Mesendoderm (in vitro differentiated cells): ENCODE measurements around the gene KSR2.
A peak's percentile ranks its signal among the peaks of the same experiment; 100 is the strongest.
"Not testable (repeated sequence)": the region's sequence is repeated elsewhere in the genome, so short reads cannot be mapped to it uniquely, and the experiment has no call there.

Experiments used
- DNase-seq: peaks from one replicate; pipeline ENCODE4 v3.0.0; 2013
- H2AK5ac ChIP-seq: 2 replicates; pipeline ENCODE4 v1.6.1; 2013; ENCODE audit warnings: low read length, inconsistent platforms
- H2BK120ac ChIP-seq: 2 replicates; pipeline ENCODE4 v1.6.1; 2013; ENCODE audit warnings: low read depth, mild to moderate bottlenecking, low read length, moderate library complexity, mixed read lengths
- H2BK15ac ChIP-seq: replicated peaks from 2 replicates; pipeline ENCODE4 v1.6.1; 2013; ENCODE audit warnings: low read depth, mild to moderate bottlenecking, moderate library complexity
- H2BK5ac ChIP-seq: 2 replicates; pipeline ENCODE4 v1.6.1; 2013; ENCODE audit warnings: low read length, inconsistent platforms
- H3K18ac ChIP-seq: 2 replicates; pipeline ENCODE4 v1.6.1; 2013; ENCODE audit warnings: mild to moderate bottlenecking, low read length, mixed read lengths
- H3K23ac ChIP-seq: one replicate; pipeline ENCODE4 v1.6.1; 2013; ENCODE audit warnings: low read length
- H3K27ac ChIP-seq: 2 replicates; pipeline ENCODE4 v1.5.1; 2013; ENCODE audit warnings: low read depth, mild to moderate bottlenecking, inconsistent platforms, low read length, moderate library complexity
- H3K27me3 ChIP-seq: 2 replicates; pipeline ENCODE4 v1.6.1; 2013; ENCODE audit warnings: low read length, control low read depth, mild to moderate bottlenecking, inconsistent platforms; ENCODE audit not compliant: insufficient read depth, poor library complexity
- H3K36me3 ChIP-seq: 2 replicates; pipeline ENCODE4 v1.6.1; 2013; ENCODE audit warnings: low read length, inconsistent platforms; ENCODE audit not compliant: control insufficient read depth, insufficient read depth
- H3K4ac ChIP-seq: one replicate; pipeline ENCODE4 v1.6.1; 2013; ENCODE audit warnings: low read depth, mild to moderate bottlenecking, low read length, moderate library complexity
- H3K4me1 ChIP-seq: 2 replicates; pipeline ENCODE4 v1.6.1; 2013; ENCODE audit warnings: low read depth, low read length, inconsistent platforms; ENCODE audit not compliant: control insufficient read depth
- H3K4me2 ChIP-seq: 2 replicates; pipeline ENCODE4 v1.6.1; 2013; ENCODE audit warnings: low read length
- H3K4me3 ChIP-seq: 2 replicates; pipeline ENCODE4 v1.5.1; 2013; ENCODE audit warnings: mild to moderate bottlenecking, low read length
- H3K56ac ChIP-seq: one replicate; pipeline ENCODE4 v1.6.1; 2013; ENCODE audit warnings: low read length
- H3K79me1 ChIP-seq: 2 replicates; pipeline ENCODE4 v1.6.1; 2013; ENCODE audit warnings: low read length, inconsistent platforms
- H3K79me2 ChIP-seq: 2 replicates; pipeline ENCODE4 v1.6.1; 2013; ENCODE audit warnings: mild to moderate bottlenecking, low read length; ENCODE audit not compliant: control insufficient read depth, insufficient read depth
- H3K9ac ChIP-seq: 2 replicates; pipeline ENCODE4 v1.6.1; 2013; ENCODE audit warnings: low read length, inconsistent platforms
- H4K5ac ChIP-seq: one replicate; pipeline ENCODE4 v1.6.1; 2013; ENCODE audit warnings: low read length
- H4K8ac ChIP-seq: one replicate; pipeline ENCODE4 v1.6.1; 2013; ENCODE audit warnings: low read depth, mild to moderate bottlenecking, control low read depth, low read length, moderate library complexity
- WGBS: extraction: QIAGEN DNeasy Blood & Tissue Kit; methylation state at CpG from one replicate; pipeline ENCODE4 v1.1.7; 2013; ENCODE audit warnings: low lambda C conversion rate, missing lambda C conversion rate; ENCODE audit not compliant: insufficient coverage; ENCODE audit errors: extremely low coverage; 5-methylcytosine and 5-hydroxymethylcytosine counted together

KSR2 gene

DNA sequence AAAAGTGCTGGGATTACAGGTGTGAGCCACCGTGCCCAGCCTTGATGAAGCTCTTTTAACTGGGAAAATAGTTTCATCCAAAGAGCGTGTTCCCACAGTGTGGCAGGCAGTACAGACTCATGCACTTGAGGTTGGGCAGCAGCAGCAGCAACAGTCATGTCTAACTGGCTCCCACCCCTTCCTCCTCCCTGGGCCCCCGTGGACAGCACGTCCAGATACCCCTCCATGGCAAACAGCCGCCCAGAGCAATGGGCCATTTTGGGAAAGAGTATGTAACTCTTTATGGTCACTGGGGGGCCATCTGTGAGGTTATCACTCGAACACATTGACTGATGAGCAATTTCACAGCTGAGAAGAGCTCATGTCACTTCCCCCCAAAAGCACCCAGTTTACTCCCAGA lies 328.3 kb downstream of the KSR2 start:
- H2BK5ac ChIP-seq = no peak overlapping the region
- no peaks in the 10 kb centered on the region for H3K79me2 ChIP-seq
- no peak overlapping the region for H3K4me3 ChIP-seq
- no peak overlapping the region for H4K8ac ChIP-seq
- H3K79me1 ChIP-seq = no peaks in the 10 kb centered on the region
- H4K5ac ChIP-seq = no peak overlapping the region
- H3K27me3 ChIP-seq = no peaks in the 10 kb centered on the region
- H2AK5ac ChIP-seq = no peak overlapping the region
- no peaks in the 10 kb centered on the region for H3K36me3 ChIP-seq
- no peak overlapping the region for H3K18ac ChIP-seq
- no peak overlapping the region for H2BK120ac ChIP-seq
- no peak overlapping the region for H3K9ac ChIP-seq
- WGBS = no CpG with 5 or more reads among the region's 6 CpGs
- H3K23ac ChIP-seq = no peak overlapping the region
- H3K27ac ChIP-seq = no peak overlapping the region
- DNase-seq = no peak
- no peaks in the 10 kb centered on the region for H3K4me1 ChIP-seq
- no peak overlapping the region for H3K4me2 ChIP-seq
- H3K56ac ChIP-seq = no peak overlapping the region
- no peak overlapping the region for H2BK15ac ChIP-seq
- no peak overlapping the region for H3K4ac ChIP-seq

- no peak for DNase-seq
- Histone ChIP-seq H3K27ac (no peak overlapping the region), H2BK120ac (no peak overlapping the region), H4K8ac (no peak overlapping the region), H3K4me2 (no peak overlapping the region), H3K4me3 (no peak overlapping the region), H3K56ac (no peak overlapping the region), H3K4me1 (no peaks in the 10 kb centered on the region), H3K9ac (no peak overlapping the region), H2BK15ac (no peak overlapping the region), H4K5ac (no peak overlapping the region), H3K79me2 (no peaks in the 10 kb centered on the region), H2AK5ac (no peak overlapping the region), H3K4ac (no peak overlapping the region), H3K23ac (no peak overlapping the region), H3K27me3 (no peaks in the 10 kb centered on the region), H3K79me1 (no peaks in the 10 kb centered on the region), H3K18ac (no peak overlapping the region), H2BK5ac (no peak overlapping the region), H3K36me3 (no peaks in the 10 kb centered on the region)
- WGBS = no CpG with 5 or more reads among the region's 2 CpGs
Measured at GRCh38 chr12:117629454-117629853, 339.3 kb downstream of the KSR2 start.

GRCh38 chr12:117628711-117629110 lies 340.1 kb downstream of the KSR2 start:
- not testable (repeated sequence) for H3K23ac ChIP-seq, H2BK5ac ChIP-seq, H2BK15ac ChIP-seq, H3K4me1 ChIP-seq, H4K8ac ChIP-seq, H3K79me2 ChIP-seq, H3K4me2 ChIP-seq, H3K27ac ChIP-seq, H3K79me1 ChIP-seq, H3K27me3 ChIP-seq, H3K4ac ChIP-seq, H3K56ac ChIP-seq, H3K18ac ChIP-seq, H4K5ac ChIP-seq, H3K9ac ChIP-seq, H3K36me3 ChIP-seq, H3K4me3 ChIP-seq, H2AK5ac ChIP-seq, H2BK120ac ChIP-seq
- no CpG with 5 or more reads among the region's 7 CpGs for WGBS
- peak; percentile 66 for DNase-seq

DNA sequence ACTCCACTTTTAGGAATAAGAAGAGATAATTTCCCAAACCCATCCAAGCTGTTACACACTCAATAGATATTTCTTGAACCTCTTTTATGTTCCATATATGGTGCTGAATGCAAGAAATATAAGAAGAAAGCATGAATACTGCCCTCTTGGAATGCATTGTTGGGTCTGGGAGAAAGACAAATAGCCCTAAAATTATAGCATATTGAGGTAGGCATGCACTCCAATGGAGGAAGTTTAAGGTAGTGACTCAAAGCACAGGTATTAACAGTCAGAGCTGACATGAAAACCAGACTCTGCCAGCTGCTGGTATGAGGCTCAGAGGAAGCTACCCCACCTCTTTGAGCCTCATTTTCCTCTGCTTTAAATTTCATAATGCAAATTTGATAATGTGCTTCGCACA lies 346.0 kb downstream of the KSR2 start:
- no peak overlapping the region for H3K4me2 ChIP-seq
- H2BK120ac ChIP-seq = no peak overlapping the region
- H3K9ac ChIP-seq = no peak overlapping the region
- H2BK5ac ChIP-seq = no peak overlapping the region
- no peak overlapping the region for H3K27ac ChIP-seq
- no CpG with 5 or more reads among the region's 1 CpG for WGBS
- DNase-seq = no peak
- no peaks in the 10 kb centered on the region for H3K27me3 ChIP-seq
- H3K23ac ChIP-seq = no peak overlapping the region
- H3K36me3 ChIP-seq = no peaks in the 10 kb centered on the region
- H3K79me1 ChIP-seq = no peaks in the 10 kb centered on the region
- no peaks in the 10 kb centered on the region for H3K4me1 ChIP-seq
- H3K4me3 ChIP-seq = no peak overlapping the region
- H3K4ac ChIP-seq = no peak overlapping the region
- no peak overlapping the region for H3K56ac ChIP-seq
- H3K18ac ChIP-seq = no peak overlapping the region
- no peak overlapping the region for H2AK5ac ChIP-seq
- H3K79me2 ChIP-seq = no peaks in the 10 kb centered on the region
- H2BK15ac ChIP-seq = no peak overlapping the region
- H4K5ac ChIP-seq = no peak overlapping the region
- H4K8ac ChIP-seq = no peak overlapping the region

- Histone ChIP-seq H3K36me3 (no peaks in the 10 kb centered on the region), H3K4me3 (no peak overlapping the region), H4K5ac (no peak overlapping the region), H3K27ac (no peak overlapping the region), H3K79me2 (no peaks in the 10 kb centered on the region), H2BK5ac (no peak overlapping the region), H3K4ac (no peak overlapping the region), H3K18ac (no peak overlapping the region), H3K79me1 (no peaks in the 10 kb centered on the region), H3K4me1 (no peaks in the 10 kb centered on the region), H3K23ac (no peak overlapping the region), H3K9ac (no peak overlapping the region), H2BK120ac (no peak overlapping the region), H3K56ac (no peak overlapping the region), H3K4me2 (no peak overlapping the region), H3K27me3 (no peaks in the 10 kb centered on the region), H2AK5ac (no peak overlapping the region), H4K8ac (no peak overlapping the region), H2BK15ac (no peak overlapping the region)
- no peak for DNase-seq
Measured at GRCh38 chr12:117622087-117622486, 346.7 kb downstream of the KSR2 start.

DNA sequence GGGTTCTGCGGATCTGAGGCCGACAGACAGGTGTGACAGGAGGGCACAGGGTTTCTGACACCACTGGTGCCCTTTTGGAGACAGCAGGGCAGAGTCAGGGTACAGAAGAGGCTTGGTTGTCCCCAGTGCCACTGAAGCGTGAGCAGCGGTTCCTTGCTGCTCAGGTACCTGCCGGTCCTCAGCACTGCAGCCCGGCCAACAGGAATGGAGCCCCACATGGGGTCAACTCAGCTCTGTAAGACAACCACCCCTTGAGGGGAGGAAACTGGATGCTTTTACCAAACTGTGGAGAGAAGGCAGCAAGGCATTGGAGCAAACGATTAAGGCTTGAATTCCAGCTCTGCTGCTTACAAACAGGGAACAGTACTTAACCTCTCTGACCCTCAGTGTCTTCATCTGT lies 361.0 kb downstream of the KSR2 start:
- H2AK5ac ChIP-seq = no peak overlapping the region
- H3K4ac ChIP-seq = no peak overlapping the region
- no peak overlapping the region for H2BK120ac ChIP-seq
- H2BK15ac ChIP-seq = no peak overlapping the region
- no peak for DNase-seq
- H3K56ac ChIP-seq = no peak overlapping the region
- WGBS = no CpG with 5 or more reads among the region's 7 CpGs
- H3K23ac ChIP-seq = no peak overlapping the region
- H3K36me3 ChIP-seq = no peaks in the 10 kb centered on the region
- no peak overlapping the region for H3K18ac ChIP-seq
- no peaks in the 10 kb centered on the region for H3K79me2 ChIP-seq
- no peaks in the 10 kb centered on the region for H3K79me1 ChIP-seq
- H4K5ac ChIP-seq = no peak overlapping the region
- H2BK5ac ChIP-seq = no peak overlapping the region
- no peaks in the 10 kb centered on the region for H3K27me3 ChIP-seq
- no peak overlapping the region for H3K4me2 ChIP-seq
- no peak overlapping the region for H3K4me3 ChIP-seq
- H3K4me1 ChIP-seq = no peaks in the 10 kb centered on the region
- H3K27ac ChIP-seq = no peak overlapping the region
- H4K8ac ChIP-seq = no peak overlapping the region
- no peak overlapping the region for H3K9ac ChIP-seq
